Central memory CD8-positive, alpha-beta T cell (primary cell): ENCODE measurements around the gene SELENOF.
"Not testable (repeated sequence)": the region's sequence is repeated elsewhere in the genome, so short reads cannot be mapped to it uniquely, and the experiment has no call there.

Source experiments
- ATAC-seq: fragments of 150-1000 bp; cut with Tn5 transposase; replicated peaks from 2 replicates; pipeline ENCODE4 v1.10.0; 2022; ENCODE audit warnings: mild to moderate bottlenecking, moderate FRiP score, moderate number of reproducible peaks; ENCODE audit not compliant: poor library complexity, severe bottlenecking; ENCODE audit errors: extremely low read depth
- DNase-seq, 2 donors: peaks; one replicate each; pipeline ENCODE4 v3.0.0; 2021; ENCODE audit warnings: low spot score in 2 of 2
- H3K27ac Mint-ChIP-seq: one replicate; pipeline ENCODE4 v1.8.0; 2022; ENCODE audit warnings: low read depth, mild to moderate bottlenecking, moderate library complexity, mixed read lengths
- H3K27me3 Mint-ChIP-seq: one replicate; pipeline ENCODE4 v1.8.0; 2022; ENCODE audit warnings: mixed read lengths
- H3K36me3 Mint-ChIP-seq: one replicate; pipeline ENCODE4 v1.8.0; 2022; ENCODE audit warnings: mild to moderate bottlenecking, moderate library complexity, mixed read lengths; ENCODE audit not compliant: insufficient read depth
- H3K4me1 Mint-ChIP-seq: one replicate; pipeline ENCODE4 v1.8.0; 2022; ENCODE audit warnings: mixed read lengths
- H3K4me3 Mint-ChIP-seq: one replicate; pipeline ENCODE4 v1.8.0; 2022; ENCODE audit warnings: mild to moderate bottlenecking, moderate library complexity, mixed read lengths
- H3K9me3 Mint-ChIP-seq: one replicate; pipeline ENCODE4 v1.8.0; 2022; ENCODE audit warnings: mixed read lengths

Gene SELENOF

GRCh38 chr1:86845514-86845913, 68.4 kb downstream of the SELENOF start:
- H3K27ac Mint-ChIP-seq, result no peak overlapping the region
- no peaks in the 10 kb centered on the region for H3K4me1 Mint-ChIP-seq
- no peak overlapping the region for H3K4me3 Mint-ChIP-seq
- no peak for ATAC-seq
- H3K36me3 Mint-ChIP-seq, result no peaks in the 10 kb centered on the region
- no peak for DNase-seq
- no peaks in the 10 kb centered on the region for H3K9me3 Mint-ChIP-seq
- H3K27me3 Mint-ChIP-seq, result peaks cover 26% of the 10 kb centered on the region

DNA sequence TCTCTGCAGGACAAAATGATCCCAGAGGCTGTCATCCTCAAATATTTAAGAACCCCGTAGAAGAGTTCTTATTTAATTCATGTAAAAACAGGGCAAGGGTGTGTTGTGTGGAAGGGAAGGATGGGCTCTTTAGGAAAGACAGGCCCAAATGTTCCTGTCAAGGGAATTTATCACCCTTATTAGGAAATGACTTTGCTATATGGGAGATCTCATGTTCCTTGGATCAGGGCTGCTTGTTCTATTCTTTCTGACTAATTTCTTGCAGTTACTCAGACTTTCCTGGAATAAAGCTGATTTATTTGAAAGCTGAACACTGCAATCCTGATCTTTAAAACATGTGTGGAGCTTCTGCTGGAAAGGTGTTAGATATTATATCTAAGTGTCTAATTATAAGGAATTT, 72.8 kb downstream of the SELENOF start:
- H3K27me3 Mint-ChIP-seq, result peaks cover 11% of the 10 kb centered on the region
- DNase-seq, result no peak
- no peak overlapping the region for H3K4me3 Mint-ChIP-seq
- ATAC-seq, result no peak
- H3K36me3 Mint-ChIP-seq, result no peaks in the 10 kb centered on the region
- H3K27ac Mint-ChIP-seq, result no peak overlapping the region
- H3K9me3 Mint-ChIP-seq, result no peaks in the 10 kb centered on the region
- no peaks in the 10 kb centered on the region for H3K4me1 Mint-ChIP-seq

DNA sequence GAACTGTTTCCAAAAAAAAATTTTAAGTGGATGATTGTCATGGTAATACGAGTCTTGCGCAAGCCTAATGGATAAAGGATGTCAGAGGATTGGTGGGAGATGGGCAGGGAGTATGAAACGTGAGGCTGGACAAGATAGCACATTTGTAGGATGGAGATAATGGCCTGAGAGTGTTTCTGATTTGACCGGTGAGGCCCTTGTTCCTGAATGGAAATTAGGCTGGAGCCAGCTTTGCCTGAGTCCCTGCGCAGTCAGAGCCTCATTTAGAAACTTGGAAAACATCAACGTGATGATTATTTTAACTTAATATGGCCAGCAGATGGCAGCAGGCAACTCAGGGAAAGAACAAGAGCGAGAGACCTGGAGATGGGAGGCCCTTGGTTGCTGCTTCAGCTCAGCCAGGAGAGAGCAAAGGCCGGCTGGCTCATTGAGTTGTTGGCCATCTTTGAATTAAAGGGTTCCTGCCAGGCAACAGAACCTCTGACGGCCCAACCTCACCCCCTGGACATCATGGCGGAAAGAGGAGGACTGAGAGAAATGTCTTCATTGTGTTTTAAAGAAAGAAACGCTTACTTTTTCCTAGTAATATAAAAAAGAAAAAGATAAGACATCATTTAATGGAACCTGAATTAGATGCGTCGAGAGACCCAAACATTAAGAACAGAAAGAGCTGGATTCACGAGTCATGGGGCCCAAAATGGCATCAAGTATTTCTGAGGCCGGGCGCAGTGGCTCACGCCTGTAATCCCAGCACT, 80.3 kb downstream of the SELENOF start:
- H3K9me3 Mint-ChIP-seq, result no peaks in the 10 kb centered on the region
- no peaks in the 10 kb centered on the region for H3K27me3 Mint-ChIP-seq
- H3K4me1 Mint-ChIP-seq, result peaks cover 7% of the 10 kb centered on the region
- DNase-seq, result peak; percentile 18 to 27
- H3K27ac Mint-ChIP-seq, result no peak overlapping the region
- ATAC-seq, result peak; percentile 58
- peaks cover under 1% of the 10 kb centered on the region for H3K36me3 Mint-ChIP-seq
- H3K4me3 Mint-ChIP-seq, result no peak overlapping the region

- no peak overlapping the region for H3K4me3 Mint-ChIP-seq
- ATAC-seq, result no peak
- no peak overlapping the region for H3K27ac Mint-ChIP-seq
- H3K27me3 Mint-ChIP-seq, result no peaks in the 10 kb centered on the region
- peaks cover 7% of the 10 kb centered on the region for H3K4me1 Mint-ChIP-seq
- H3K36me3 Mint-ChIP-seq, result peaks cover 2% of the 10 kb centered on the region
- H3K9me3 Mint-ChIP-seq, result no peaks in the 10 kb centered on the region
- DNase-seq, result no peak
These were observed 81.5 kb downstream of the SELENOF start for GRCh38 chr1:86832433-86832832.

GRCh38 chr1:86829321-86829720, 84.6 kb downstream of the SELENOF start:
- H3K27me3 Mint-ChIP-seq, result no peaks in the 10 kb centered on the region
- H3K27ac Mint-ChIP-seq, result no peak overlapping the region
- DNase-seq, result no peak
- no peak overlapping the region for H3K4me3 Mint-ChIP-seq
- no peak for ATAC-seq
- H3K9me3 Mint-ChIP-seq, result no peaks in the 10 kb centered on the region
- peaks cover 2% of the 10 kb centered on the region for H3K36me3 Mint-ChIP-seq
- H3K4me1 Mint-ChIP-seq, result peaks cover 7% of the 10 kb centered on the region

GRCh38 chr1:86828024-86828423, 85.9 kb downstream of the SELENOF start:
- no peak for ATAC-seq
- Mint-ChIP-seq H3K27ac (no peak overlapping the region), H3K4me3 (no peak overlapping the region), H3K27me3 (peaks cover 4% of the 10 kb centered on the region), H3K4me1 (peaks cover under 1% of the 10 kb centered on the region), H3K9me3 (no peaks in the 10 kb centered on the region), H3K36me3 (peaks cover 2% of the 10 kb centered on the region)
- DNase-seq, result no peak

DNA sequence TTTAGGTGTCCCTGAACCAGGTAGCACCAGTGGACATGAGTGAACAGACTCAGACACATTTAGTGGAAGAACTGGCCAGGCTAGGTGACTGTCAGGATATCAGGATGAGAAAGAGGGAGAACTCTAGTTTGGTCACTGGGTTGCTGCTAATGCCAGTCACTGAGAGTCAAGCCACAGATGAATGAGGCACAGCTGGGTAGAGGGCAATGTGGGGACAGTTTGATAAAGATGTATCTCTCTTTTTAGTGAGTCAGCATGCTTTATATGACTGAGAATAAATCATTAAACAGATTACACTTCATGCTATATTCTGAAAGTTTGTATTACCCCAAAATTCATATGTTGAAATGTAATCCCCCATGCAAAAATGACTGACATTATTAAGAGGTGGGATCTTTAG, 87.1 kb downstream of the SELENOF start:
- Mint-ChIP-seq H3K36me3 (peaks cover 2% of the 10 kb centered on the region), H3K4me1 (no peaks in the 10 kb centered on the region), H3K9me3 (no peaks in the 10 kb centered on the region), H3K27ac (no peak overlapping the region), H3K4me3 (no peak overlapping the region), H3K27me3 (peaks cover 16% of the 10 kb centered on the region)
- DNase-seq (no peak), ATAC-seq (no peak)

- DNase-seq (no peak), ATAC-seq (no peak)
- Mint-ChIP-seq H3K36me3 (peaks cover 2% of the 10 kb centered on the region), H3K27ac (no peak overlapping the region), H3K4me3 (no peak overlapping the region), H3K27me3 (peaks cover 23% of the 10 kb centered on the region), H3K9me3 (no peaks in the 10 kb centered on the region), H3K4me1 (no peaks in the 10 kb centered on the region)
These were observed 88.6 kb downstream of the SELENOF start for GRCh38 chr1:86825319-86825718.

DNA sequence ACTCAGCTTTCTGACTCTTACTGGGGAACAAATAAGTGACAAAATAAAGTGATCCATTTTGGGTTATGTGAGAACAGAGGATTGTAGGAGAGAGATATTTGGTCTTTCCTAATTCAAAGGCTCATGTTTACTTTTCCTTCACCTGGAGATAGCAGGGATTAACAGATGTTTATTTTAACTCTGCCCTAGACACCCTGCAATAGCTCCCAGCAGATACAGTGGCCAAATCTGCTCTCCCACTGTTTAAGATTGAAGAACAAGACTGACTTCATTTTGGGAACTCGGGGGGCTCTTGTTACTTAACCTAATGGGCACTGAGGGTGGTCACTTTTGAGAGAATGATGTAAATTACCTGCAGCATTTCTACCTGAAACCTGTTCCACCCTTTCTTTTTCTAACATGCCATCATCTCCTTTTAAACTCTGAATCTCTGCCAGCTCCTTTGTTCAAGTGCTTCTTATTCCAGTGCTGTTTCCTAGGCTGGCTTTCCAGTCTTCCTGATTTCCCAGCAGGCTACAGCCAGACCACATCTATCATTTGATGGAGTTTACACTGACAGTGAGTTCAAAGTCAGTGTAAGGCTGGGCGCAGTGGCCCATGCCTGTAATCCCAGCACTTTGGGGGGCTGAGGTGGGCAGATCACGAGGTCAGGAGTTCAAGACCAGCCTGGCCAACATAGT, 90.0 kb downstream of the SELENOF start:
- H3K36me3 Mint-ChIP-seq, result peaks cover 2% of the 10 kb centered on the region
- H3K9me3 Mint-ChIP-seq, result no peaks in the 10 kb centered on the region
- ATAC-seq, result no peak
- no peak overlapping the region for H3K4me3 Mint-ChIP-seq
- H3K27me3 Mint-ChIP-seq, result peaks cover 23% of the 10 kb centered on the region
- H3K27ac Mint-ChIP-seq, result no peak overlapping the region
- DNase-seq, result no peak
- H3K4me1 Mint-ChIP-seq, result no peaks in the 10 kb centered on the region

DNA sequence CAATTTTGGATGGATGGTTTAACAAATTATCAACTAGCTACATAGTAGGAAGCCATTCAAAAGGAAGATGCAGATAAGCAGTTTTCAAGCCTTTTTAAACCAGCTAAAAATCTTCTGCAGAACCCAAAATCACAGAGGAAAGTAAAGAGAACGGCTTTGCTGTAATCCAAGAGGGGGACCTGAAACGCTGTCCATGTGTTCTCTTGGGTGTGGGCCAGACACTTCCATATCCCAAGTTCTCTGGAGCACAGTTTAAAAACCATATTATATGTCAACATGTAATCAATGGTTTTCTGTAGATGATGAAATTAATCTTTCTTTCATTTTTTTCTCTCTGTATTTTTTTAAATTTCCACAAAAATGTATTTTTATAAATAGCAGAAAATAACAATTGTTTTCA, 90.5 kb downstream of the SELENOF start:
- H3K4me1 Mint-ChIP-seq, result no peaks in the 10 kb centered on the region
- ATAC-seq (no peak), DNase-seq (no peak)
- H3K9me3 Mint-ChIP-seq, result no peaks in the 10 kb centered on the region
- H3K4me3 Mint-ChIP-seq, result no peak overlapping the region
- H3K27ac Mint-ChIP-seq, result no peak overlapping the region
- peaks cover 23% of the 10 kb centered on the region for H3K27me3 Mint-ChIP-seq
- H3K36me3 Mint-ChIP-seq, result no peaks in the 10 kb centered on the region

- Mint-ChIP-seq H3K36me3 (no peaks in the 10 kb centered on the region), H3K4me3 (no peak overlapping the region), H3K4me1 (no peaks in the 10 kb centered on the region), H3K27me3 (peaks cover 23% of the 10 kb centered on the region), H3K27ac (no peak overlapping the region), H3K9me3 (no peaks in the 10 kb centered on the region)
- DNase-seq (no peak), ATAC-seq (no peak)
These were observed 91.5 kb downstream of the SELENOF start for GRCh38 chr1:86822459-86822858.

DNA sequence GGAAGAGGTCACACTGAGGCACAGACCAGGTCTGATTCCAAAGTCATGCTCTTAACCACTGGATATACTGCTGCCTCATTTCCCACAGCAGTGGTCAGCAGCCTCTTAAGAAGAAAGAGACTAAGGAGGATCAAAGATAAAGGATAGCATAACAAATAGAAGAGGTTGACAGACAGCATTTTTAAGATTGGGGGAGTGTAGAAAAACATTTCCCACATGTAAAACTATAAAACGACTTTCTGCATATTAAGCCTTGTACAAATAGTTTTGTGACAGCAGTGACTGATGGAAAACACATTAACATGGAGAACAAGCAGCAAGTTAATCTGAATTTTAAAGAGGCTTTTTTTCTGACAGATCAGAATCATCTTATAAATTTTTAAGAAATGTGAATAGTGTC, 92.0 kb downstream of the SELENOF start:
- H3K9me3 Mint-ChIP-seq, result no peaks in the 10 kb centered on the region
- no peak overlapping the region for H3K27ac Mint-ChIP-seq
- DNase-seq (no peak), ATAC-seq (no peak)
- no peak overlapping the region for H3K4me3 Mint-ChIP-seq
- H3K4me1 Mint-ChIP-seq, result no peaks in the 10 kb centered on the region
- peaks cover 23% of the 10 kb centered on the region for H3K27me3 Mint-ChIP-seq
- no peaks in the 10 kb centered on the region for H3K36me3 Mint-ChIP-seq

DNA sequence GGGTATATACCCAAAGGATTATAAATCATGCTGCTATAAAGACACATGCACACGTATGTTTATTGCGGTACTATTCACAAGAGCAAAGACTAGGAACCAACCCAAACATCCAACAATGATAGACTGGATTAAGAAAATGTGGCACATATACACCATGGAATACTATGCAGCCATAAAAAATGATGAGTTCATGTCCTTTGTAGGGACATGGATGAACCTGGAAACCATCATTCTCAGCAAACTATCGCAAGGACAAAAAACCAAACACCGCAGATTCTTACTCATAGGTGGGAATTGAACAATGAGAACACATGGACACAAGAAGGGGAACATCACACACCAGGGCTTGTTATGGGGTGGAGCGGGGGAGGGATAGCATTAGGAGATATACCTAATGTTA, 94.0 kb downstream of the SELENOF start:
- not testable (repeated sequence) for H3K4me1 Mint-ChIP-seq, ATAC-seq, H3K4me3 Mint-ChIP-seq, H3K9me3 Mint-ChIP-seq, H3K27ac Mint-ChIP-seq, H3K36me3 Mint-ChIP-seq, DNase-seq
- peaks cover 27% of the 10 kb centered on the region for H3K27me3 Mint-ChIP-seq
